Measurements from ENCODE around the gene HS3ST3A1. TPM values are rescaled to one million over a fixed set of nuclear protein-coding genes. Genes with fewer than 3 reads are reported as not detected.

HS3ST3A1 gene
- total RNA-seq, 1 experiment from 2014 or later = not detected

- TF ChIP-seq, protein P1, sequence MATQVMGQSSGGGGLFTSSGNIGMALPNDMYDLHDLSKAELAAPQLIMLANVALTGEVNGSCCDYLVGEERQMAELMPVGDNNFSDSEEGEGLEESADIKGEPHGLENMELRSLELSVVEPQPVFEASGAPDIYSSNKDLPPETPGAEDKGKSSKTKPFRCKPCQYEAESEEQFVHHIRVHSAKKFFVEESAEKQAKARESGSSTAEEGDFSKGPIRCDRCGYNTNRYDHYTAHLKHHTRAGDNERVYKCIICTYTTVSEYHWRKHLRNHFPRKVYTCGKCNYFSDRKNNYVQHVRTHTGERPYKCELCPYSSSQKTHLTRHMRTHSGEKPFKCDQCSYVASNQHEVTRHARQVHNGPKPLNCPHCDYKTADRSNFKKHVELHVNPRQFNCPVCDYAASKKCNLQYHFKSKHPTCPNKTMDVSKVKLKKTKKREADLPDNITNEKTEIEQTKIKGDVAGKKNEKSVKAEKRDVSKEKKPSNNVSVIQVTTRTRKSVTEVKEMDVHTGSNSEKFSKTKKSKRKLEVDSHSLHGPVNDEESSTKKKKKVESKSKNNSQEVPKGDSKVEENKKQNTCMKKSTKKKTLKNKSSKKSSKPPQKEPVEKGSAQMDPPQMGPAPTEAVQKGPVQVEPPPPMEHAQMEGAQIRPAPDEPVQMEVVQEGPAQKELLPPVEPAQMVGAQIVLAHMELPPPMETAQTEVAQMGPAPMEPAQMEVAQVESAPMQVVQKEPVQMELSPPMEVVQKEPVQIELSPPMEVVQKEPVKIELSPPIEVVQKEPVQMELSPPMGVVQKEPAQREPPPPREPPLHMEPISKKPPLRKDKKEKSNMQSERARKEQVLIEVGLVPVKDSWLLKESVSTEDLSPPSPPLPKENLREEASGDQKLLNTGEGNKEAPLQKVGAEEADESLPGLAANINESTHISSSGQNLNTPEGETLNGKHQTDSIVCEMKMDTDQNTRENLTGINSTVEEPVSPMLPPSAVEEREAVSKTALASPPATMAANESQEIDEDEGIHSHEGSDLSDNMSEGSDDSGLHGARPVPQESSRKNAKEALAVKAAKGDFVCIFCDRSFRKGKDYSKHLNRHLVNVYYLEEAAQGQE (IDR thresholded peaks at IDR 0.05; ENCODE audit: low read depth) = no peak
- no peak for TF ChIP-seq CEBPB (IDR thresholded peaks at IDR 0.05; ENCODE audit: low read depth)
- TF ChIP-seq, protein P2, sequence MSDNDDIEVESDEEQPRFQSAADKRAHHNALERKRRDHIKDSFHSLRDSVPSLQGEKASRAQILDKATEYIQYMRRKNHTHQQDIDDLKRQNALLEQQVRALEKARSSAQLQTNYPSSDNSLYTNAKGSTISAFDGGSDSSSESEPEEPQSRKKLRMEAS (IDR thresholded peaks at IDR 0.05) = no peak
- no peak for TF ChIP-seq EZH2 (IDR thresholded peaks at IDR 0.05)
Measured at GRCh38 chr17:13568582-13569397, 32.9 kb downstream of the HS3ST3A1 start (continued).

DNA sequence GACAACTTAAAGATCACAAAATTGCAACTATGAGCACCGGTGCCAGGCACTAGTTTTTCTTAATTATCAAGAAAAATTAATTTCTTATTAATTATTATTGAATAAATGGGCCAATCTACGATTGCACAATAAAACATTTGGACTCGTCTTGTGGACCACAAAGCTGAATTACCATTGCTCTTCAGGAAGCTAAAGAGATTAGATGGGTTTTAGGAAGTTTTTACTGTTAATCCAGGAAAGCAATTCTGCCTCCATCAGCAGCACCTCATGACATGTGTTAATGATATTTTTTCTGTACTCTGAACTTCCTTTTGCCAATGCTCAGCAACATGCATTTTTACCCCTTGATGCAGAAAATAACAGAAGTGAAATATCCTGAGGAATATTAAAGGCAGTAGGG lies 37.9 kb downstream of the HS3ST3A1 start:
- no peak for ATAC-seq
- Histone ChIP-seq H3K9me3 (ENCODE audit: control insufficient read depth in 1 of 2, insufficient read depth in 1 of 2, low read depth in 1 of 2, low read length in 2 of 2) (no peaks in the 10 kb centered on the region; a peak in 1 of 4 replicates), H3K4me3 (replicated peaks in 1 of 2; ENCODE audit: low read depth in 1 of 2, low read length in 2 of 2) (no peak overlapping the region), H3K9ac (ENCODE audit: low read length) (no peak overlapping the region), H3K79me2 (ENCODE audit: insufficient read depth, low read length) (no peaks in the 10 kb centered on the region), H3K4me2 (ENCODE audit: low read length) (no peak overlapping the region), H3K4me1 (ENCODE audit: control insufficient read depth in 1 of 2, insufficient read depth in 2 of 2, low read length in 2 of 2) (peaks cover 0 to 21% of the 10 kb centered on the region in 2 experiments; a peak in 2 of 4 replicates), H3K36me3 (ENCODE audit: control insufficient read depth in 1 of 2, insufficient read depth in 2 of 2, low read length in 2 of 2) (no peaks in the 10 kb centered on the region), H3K27me3 (ENCODE audit: insufficient read depth, low read length) (no peaks in the 10 kb centered on the region), H3K9me2 (ENCODE audit: insufficient read depth) (no peaks in the 10 kb centered on the region), H4K20me1 (ENCODE audit: insufficient read depth) (no peaks in the 10 kb centered on the region), H3K27ac (ENCODE audit: low read depth, low read length) (no peak overlapping the region), H2AFZ (ENCODE audit: low read depth, low read length, poor library complexity, severe bottlenecking) (no peak overlapping the region)
- DNase-seq (ENCODE audit: low read depth, low spot score) = no peak
- no TSS peak for BruUV-seq (replicated peaks)
- RAD21 ChIA-PET (ENCODE audit: low non-redundant PET in 1 of 2, low total read pairs in 2 of 2, uncharacterized antibody in 2 of 2, unreplicated experiment in 2 of 2) = no interaction called here
- TF ChIP-seq CBX3 (IDR thresholded peaks at IDR 0.05; ENCODE audit: low read depth) = no peak
- no peak for TF ChIP-seq TCF7L2 (IDR thresholded peaks at IDR 0.05; ENCODE audit: borderline replicate concordance, extremely low read depth, insufficient read depth, insufficient read length)
- TF ChIP-seq, protein P2 (IDR thresholded peaks at IDR 0.05) = no peak
- no peak for TF ChIP-seq JUND (IDR thresholded peaks at IDR 0.05)
- TF ChIP-seq ELF1 (IDR thresholded peaks at IDR 0.05; ENCODE audit: borderline replicate concordance, low read depth) = no peak
- no peak for TF ChIP-seq EZH2 (IDR thresholded peaks at IDR 0.05)
- no peak for TF ChIP-seq ZNF274 (IDR thresholded peaks at IDR 0.05; ENCODE audit: low read depth, low read length)
- no peak for TF ChIP-seq CEBPB (IDR thresholded peaks at IDR 0.05; ENCODE audit: low read depth)
- POLR2A ChIA-PET = no interaction called here
- CTCF ChIA-PET = no interaction called here
- intact Hi-C loops (cut with micrococcal nuclease) = no loop called here
